Stimulated activated CD4-positive, alpha-beta T cell treated with anti-CD3 and anti-CD28 coated beads, Interleukin-15, amount 100 ng/mL, for 48 hours (primary cell): ENCODE results near the gene ALDH1A3.

Experiments
- DNase-seq, 2 donors: peaks; one replicate each; pipeline ENCODE4 v3.0.0-alpha.2; 2020; ENCODE audit warnings: low read depth in 2 of 2

Gene ALDH1A3

DNA sequence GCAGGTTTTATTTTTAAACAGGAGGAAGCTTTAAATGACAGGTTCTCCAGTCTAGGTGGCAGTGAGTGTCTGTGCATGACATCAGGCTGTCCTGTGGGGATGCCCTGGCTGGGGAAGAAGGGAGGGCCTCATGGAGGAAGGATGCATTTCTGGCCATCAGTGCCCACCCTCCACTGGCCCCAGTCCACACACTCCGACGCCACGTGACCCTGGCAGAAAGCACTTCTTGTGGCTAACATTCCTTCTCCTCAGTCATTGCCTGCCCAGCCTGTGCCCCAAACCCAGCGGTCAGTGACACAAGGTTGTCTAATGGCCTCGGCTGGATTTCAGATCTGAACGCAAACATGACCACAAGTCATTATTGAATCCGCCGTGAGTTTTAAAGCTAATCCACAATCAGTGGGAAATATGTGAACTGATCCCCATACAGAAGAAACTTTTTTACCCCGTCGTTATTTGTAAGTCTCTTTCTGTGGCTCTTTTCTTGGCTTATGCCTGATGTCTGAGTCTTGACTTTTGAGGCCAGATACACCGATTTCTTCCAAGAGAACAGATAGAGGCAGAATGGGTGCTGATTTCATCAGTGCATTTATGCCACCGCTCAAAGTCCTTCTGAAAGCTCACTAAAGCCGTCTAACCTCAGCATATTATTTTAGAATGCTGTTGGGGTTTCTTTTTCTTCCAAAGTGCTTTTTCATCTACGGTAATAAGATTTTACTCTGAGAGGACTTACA is 22.2 kb downstream of the ALDH1A3 start:
- DNase-seq, result no peak

DNA sequence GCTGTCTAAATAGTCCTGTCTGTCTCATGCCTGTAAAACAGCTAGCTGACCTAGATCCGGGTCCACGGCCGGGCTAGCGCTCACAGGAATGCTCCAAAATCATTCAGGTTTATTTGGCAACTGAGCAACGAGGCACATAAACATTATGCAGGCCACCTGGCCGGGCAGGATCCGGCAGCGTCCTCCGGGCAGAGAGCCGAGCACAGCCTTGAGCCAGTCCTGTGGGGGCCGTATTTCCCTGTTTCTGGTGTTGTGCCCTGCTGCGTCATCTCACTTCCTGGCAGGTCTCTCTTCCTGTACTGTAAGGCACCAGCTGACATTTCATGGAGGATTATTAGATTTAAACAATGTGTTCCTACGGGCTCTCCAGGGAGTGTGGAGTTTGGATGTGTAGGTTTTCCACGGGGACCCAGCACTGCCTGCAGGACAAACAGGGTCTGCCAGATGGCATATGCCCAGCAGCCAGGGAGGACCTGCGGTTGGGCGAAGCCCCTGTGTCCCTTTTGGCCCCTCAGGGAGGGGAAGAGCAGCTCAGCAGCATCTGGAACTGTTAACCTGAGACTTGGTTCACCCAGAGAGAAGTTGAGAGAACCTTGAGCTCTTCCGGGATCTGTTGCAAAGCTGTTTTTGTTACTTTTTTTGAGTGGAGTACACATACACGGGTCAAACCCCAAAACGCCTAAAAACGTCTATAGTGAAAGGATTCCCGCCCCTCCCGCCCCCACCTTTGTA is 23.0 kb downstream of the ALDH1A3 start:
- DNase-seq, result no peak

DNA sequence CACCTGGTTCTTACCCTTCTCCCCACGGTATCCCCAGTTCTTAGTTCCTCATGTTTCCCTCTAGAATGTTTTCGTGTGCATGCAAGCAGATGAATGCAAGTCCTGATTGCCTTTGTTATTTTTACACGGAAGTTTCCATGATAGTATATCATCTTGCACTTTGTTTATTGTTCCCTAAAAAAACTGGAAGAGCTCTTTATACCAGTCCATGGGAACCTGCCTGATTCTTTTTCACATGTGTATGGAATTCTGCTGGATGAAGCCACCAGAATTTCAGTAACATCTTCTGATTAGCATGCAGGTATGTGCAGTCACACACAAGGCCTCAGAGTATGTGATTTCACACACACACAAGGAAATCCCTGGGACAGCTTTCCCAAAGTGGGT is 23.5 kb downstream of the ALDH1A3 start:
- DNase-seq, result no peak

DNA sequence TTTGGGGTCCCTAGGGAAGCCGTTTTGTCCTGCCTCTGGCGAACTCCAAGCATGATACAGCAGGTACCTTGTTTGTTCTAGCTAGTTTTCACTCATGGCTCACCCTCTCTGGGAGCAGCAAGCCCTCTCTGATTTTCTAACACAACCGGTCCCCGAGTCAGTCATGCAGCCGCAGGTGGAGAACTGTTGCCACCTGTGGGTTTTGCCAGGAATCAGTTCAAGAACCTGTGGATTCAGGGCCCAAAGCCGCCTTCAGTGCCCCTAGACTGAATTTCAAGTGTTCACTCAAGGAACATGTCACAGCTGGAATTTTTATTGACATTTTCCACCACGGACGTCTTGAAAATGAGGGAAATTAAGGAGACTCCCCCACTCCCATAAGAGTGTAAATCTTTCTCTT is 26.2 kb downstream of the ALDH1A3 start:
- DNase-seq, result no peak

DNA sequence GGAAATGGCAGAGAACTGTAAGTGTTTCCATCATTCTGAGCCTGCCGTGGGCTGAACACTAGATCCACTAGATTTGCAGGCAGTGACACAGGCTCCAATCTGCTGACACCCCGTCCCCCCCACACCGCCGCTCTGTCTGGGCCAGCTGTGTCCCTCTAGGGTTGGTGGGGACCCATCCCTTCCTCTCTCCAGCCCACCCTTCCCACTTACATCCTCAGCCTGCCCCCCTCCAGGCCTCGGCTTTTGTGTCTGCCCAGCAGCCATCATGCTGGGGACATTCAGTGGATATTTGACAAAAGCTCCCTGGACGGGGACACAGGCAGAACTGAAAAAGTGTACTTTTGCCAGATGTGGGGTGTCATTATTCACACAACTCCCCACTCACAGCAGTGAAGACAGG is 28.8 kb downstream of the ALDH1A3 start:
- no peak for DNase-seq

DNA sequence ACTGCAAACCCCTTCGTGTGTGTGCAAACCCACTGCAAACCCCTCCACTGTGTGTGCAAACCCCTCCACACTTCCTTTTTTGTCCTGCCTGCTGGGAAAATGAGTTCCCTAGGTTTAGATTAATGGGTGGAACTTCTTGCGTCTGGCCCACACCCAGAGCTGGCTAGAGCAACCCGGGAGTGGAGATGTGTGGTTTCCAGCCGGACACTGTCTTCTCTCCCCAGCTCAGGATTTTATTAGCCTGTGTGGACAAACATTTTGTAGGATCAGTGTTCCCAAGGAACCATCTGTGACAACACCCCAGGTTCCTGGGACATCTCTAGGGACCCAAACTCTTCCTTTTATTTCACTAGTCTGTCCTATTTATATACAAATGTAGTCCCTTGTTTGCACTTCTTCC is 29.9 kb downstream of the ALDH1A3 start:
- DNase-seq, result no peak

DNA sequence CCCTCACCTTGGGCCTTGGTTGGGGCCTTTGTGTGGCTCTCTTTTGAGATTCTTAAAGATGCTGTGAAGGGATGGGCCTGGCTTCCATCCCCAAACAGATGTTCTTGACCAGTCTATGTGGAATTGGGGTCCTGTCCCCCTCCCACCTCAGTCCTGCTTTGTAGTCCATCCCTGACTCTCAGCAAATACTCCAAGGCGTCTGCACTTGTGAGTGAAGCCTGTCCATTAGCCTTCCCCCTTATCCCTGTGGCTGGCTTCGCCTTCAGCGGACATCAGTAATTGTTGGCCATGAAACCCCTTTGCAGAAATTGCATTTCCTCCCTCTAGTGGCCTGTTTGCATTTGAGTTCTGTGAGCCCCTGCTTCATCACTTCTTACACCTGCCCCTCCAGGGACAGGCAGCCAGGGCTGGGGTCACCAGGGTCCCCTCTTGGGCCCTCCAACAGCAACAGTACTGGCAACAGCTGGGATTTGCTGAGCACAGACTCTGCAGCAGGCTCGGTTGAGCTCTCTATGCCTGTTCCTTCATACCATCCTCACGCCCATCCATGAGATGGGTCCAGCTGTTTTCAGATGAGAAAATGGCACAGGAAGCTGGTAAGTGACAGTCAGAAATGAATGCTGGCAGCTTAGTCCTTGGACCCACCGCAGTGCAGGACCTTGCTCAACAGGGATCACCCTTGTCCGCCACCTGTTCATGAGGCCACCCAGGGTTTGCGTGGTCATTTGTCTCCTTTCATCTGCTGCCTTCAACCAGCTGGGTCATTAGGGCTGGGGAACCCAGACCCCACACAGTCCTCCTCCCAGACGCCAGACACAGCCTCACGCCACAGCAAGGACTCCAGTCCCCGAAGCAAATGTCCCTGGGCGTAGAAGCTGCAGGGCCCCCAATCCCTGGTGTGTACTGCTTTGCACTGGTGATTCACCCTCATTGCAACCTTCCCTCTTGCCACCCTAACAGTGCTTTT is 30.6 kb downstream of the ALDH1A3 start:
- DNase-seq, result no peak

DNA sequence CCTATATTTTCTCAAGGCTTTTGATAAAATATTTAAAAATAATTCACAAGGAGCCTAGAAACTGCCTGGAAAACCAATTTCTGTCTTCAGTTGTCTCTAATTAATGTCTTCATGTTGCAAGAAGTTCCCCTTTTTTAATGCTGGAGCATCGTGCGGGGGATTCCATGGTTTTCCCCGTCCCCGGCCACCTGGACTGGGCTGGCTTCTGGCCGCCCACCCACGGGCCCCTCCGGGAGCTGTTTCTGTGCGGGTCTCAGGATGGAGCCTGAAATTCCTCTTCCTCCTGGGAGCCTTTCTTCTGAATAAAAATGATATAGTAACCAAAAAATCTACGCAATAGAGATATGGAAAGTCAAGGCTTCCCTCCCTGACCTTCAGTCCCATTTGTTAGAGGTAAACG is 31.5 kb downstream of the ALDH1A3 start:
- no peak for DNase-seq

DNA sequence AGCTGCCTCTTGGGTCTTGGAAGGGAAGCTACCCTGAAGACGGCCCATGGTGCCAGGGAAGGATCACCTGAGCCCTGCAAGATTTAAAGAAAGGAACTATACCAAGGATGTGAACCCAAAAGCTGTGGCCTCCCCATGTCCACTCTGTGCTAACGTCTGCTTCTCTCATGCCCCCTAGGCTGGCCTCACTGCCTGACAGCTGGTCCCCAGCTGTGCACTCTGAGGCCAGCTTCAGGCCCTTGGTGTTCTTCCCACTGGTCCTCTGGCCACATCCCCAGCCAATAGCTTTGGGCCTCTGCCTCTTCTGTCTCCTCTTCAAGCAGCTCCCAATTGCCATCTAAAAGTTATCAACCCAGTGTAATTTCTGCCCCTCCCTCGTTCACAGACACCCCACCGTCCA is 34.3 kb downstream of the ALDH1A3 start:
- DNase-seq, result no peak

DNA sequence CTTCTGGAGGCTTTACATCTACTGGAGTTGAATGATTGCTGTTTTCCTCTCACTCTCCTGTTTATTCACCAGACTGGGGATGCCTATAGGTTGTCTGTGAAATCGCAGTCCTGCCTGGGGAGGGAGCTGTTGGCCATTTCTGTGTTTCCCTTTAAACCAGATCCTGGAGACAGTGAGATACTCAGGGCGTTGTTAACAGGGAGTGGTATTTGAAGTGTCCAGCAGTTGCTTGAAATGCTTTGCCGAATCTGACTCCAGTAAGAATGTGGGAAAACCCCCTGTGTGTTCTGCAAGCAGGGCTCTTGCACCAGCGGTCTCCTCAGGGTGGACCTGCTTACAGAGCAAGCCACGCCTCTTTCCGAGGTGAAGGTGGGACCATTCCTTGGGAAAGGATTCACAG is 35.2 kb downstream of the ALDH1A3 start:
- DNase-seq, result no peak

DNA sequence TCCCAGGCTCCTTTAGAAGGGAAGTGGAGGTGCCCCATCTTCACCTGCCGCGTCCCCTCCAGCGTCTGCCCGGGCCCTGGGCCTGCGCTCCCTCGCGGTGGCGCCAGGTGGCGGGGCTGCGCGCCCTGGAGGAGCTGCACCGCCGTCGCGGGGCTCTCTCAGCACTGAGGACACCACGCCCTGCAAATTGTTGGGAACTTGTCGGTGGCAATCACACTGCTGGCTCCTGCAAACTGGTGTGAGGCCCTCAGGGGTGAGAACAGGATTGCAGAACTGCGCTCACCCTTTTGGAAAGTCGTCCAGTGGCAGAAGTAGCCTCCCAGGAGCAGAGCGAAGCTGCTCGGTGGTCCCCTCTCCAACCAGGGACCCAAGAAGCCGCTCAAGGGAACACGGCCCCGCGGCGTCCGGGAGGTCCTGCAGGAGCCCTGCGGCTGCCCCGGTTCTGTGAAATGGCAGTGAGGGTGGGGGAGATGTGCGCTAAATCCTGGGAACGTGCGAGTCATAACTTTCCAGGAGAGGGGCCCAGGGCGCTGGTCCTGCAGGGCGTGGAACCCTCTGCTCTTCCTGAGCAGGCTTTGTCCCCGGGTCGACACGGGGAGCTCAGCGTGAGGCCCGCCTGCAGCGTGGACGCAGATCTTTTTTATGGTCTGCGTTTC is 38.5 kb downstream of the ALDH1A3 start:
- peak; percentile 48 to 64 for DNase-seq

DNA sequence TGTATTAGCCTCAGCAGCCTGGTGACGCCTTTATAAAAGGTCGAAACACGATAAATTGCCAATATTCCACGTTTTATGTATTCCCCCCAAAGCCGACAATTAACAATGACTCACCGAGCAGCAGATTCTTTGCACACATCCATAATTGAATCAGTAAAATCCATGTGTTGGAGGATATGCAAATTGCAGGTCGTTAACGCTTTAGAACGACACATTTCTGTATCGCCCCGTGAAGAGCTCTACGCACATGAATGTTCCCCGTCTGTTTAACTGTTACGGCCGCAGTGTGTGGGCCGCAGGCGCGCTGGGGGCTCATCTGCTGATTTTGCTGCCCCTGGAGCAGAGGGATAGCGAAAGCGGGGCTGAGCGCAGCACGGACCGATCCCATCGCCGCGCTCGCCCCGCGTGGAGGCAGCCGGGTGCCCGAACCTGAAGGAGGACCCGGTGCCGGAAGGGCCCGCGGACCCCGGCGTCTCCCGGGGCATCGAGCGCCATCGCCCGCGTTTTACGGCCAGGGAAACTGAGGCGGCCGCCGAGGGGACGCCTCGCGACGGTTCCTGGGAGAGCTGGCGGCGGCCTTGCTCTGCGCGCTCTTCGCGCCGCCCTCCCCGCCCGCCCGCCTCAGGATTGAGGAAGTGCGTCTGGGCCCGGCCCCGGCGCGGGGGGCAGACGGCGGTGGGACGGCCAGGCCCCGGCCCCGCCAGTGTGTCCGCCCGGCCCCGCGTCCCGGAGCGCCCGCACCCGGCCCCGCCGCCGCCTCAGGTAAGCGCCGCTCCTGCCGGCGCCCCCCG is 39.3 kb downstream of the ALDH1A3 start, which contains the start of gene LRRK1:
TSS of gene LRRK1 (plus strand) at position 668 of the 791 bp plus-strand sequence. CDS start 5,276 bp downstream, outside the sequence.
- DNase-seq, result peak in 1 of 2 donors; percentile 1

DNA sequence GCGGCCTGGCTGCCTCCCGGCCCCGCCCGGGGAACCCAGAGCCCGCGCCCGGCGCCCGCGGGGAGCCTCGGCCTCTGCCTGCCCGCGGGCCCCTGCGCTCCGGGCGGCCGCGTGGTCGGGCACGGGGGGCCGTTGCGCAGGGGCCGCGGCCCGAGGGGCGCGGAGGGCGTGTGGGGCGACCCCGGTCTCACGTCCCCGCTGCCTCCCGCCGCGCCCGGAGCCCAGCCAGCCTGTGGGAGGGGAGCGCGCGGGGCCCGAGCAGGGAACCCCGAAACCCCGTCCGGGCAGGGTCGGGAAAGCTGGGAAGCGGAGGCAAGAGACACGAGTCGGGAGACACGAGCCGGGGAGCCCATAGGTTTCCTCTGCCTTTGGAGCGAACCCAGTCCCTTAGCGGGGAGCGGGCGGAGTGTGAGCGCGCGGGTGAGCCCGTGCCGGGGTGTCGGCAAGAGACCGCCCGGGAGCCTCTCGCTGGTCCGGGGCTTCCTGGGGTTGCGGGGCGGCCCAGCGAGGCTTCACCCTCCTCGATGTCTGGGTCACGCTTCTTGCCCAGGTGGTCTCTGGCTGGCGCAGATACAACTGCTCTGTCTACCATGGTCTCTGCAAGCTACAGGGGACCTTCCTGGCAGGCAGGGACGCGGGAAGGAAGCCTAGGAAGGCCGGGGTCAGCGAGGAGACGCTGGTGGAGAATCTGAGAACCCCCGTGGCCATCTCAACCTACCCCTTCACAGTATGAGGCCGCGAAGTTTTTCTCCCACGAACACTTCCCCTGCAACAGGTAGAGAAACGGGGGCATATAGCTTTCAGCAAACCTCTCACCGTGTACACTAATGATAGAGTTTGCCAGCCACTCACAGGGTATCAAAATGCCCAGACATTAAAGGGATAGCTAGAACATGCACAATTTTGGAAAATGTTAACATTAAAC is 40.1 kb downstream of the ALDH1A3 start:
- DNase-seq, result no peak

DNA sequence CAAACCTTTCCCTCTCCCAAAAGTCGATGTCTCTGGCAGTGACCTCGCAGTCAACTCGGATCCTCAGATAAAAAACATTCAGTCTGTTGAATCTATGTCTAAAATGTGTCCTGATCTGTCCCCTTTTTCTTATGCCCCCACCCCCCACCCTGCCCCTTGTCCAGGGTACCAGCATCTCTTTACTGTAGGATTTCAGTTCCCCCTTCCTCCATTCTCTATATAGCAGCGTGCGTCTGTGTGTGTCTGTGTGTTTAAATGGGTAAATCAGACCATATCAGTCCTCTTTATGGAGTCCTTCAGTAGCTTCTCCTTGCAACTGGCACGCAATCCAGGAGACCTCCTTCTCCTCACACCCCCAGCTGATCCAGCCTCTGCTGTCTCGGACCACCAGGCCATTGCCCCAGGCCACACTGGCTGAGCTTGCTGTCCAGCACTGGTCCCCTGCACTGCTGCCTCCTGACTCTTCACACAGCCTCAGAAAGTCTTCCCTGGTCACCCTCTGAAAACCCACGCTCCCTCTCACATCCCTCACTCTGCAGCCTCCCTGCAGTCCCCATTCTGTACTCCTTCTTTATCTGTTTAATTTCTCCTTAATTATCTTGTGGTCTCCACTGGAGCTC is 41.0 kb downstream of the ALDH1A3 start:
- DNase-seq, result no peak

DNA sequence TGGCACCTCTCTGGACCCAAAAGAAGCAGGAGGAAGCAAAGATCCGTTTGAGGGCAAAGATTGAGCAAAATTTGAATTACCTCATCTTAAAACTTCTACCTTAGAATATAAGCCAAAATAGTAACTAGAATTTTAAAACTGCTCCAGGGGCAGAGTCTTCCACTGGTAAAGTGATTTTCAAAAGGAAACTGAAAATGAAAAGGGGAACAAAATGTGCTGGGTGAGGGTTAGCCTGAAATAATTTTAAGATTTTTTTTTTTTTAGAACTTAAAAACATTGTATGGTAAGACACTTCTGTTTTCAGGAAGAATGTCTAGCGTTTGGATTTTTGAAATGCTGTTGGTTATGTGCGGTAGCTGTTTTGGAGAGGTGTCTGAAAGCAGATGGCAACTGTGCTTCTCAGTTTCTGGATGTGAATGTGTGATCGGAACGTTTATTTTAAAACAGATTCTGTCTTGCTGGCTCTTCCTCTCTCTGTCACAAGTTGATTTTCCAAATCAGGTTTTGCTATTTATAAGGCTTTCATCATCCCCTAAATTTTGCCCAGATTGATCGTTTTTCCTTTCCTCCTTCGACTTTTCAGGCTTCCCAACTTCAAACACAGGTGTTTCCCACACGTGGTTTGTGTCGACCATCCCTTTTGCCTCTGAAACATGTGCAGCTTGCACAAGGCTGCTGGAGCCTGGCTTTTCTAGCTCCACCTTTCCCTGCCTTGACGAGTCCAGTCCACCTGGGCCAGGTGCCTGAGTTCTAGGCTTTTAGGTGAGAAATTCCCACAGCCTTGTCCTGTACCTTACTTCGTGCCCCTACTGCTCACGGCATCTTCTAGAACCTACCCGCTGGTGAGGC is 42.8 kb downstream of the ALDH1A3 start:
- no peak for DNase-seq

DNA sequence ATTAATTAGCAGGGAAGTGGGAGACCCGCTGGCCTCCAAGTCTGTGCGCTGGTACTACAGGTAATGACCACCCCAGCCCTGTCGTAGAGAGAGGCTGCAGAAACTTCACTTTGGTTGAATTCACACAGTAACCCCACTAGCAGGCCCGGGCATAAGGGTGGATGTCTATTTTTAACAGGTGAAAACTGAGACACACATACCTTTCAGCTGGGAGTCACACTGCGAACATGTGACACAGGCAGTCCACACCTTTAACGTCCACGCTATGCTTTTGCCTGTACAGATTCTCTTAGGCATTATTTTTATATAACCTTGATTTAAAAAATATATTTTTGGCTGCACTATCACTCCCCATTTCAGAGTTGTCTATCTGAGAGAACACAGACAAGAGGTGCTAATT is 43.4 kb downstream of the ALDH1A3 start:
- no peak for DNase-seq

DNA sequence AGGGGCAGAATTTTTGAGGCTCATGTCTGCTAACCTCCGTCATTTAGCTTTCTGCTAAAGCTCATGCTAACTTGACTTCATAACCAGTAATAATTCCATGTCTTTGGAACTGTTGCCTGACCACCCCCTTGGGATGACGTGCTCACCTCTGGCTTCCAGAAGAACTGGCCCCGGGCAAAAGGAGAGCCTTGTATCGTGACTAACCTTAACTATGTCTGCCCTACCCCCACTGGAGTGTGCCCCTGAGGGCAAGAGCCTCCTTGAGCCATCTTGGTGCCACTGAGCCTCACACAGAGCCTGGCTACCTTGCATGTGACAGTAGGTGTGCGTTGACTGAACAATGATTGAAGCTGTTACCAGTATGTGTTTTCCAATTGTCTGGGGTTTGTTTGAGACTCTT is 44.3 kb downstream of the ALDH1A3 start:
- no peak for DNase-seq

DNA sequence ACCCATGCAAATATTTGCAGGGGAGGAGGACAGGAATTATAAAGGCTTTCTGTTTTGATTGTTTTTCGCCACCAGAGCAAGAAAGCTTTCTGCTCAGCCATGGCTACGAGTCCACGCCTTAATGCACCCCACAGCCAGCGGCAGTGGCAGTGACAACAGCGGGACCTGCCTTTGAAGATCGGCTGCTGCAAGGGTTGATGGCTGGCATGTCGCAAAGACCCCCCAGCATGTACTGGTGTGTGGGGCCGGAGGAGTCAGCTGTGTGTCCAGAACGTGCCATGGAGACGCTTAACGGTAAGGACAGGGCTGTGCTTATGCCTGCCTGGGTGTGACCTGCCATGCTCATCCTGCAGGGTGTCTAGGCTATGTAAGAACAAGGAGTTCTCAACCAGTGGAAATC is 44.8 kb downstream of the ALDH1A3 start:
- DNase-seq, result no peak
